Tibial nerve (tissue), 4 donors: ENCODE results near the gene AP3B1.

Experiments
- CTCF ChIP-seq, 5 experiments: fragments of 200-600 bp in 3 of 5; fragments of 450-650 bp in 2 of 5; sonication (generic) in 3 of 5; IDR thresholded peaks; one replicate each; pipeline ENCODE4 v1.5.1; 2016 to 2019; ENCODE audit warnings: antibody characterized with exemption in 5 of 5, mild to moderate bottlenecking in 3 of 5, moderate library complexity in 2 of 5
- EP300 ChIP-seq, 2 donors: sonication (generic); formaldehyde crosslinking; IDR thresholded peaks; one replicate each; pipeline ENCODE4 v1.6.1; 2017; ENCODE audit warnings: antibody characterized with exemption in 2 of 2, mild to moderate bottlenecking in 1 of 2
- POLR2A ChIP-seq, 2 donors: fragments of 450-650 bp; IDR thresholded peaks; one replicate each; pipeline ENCODE4 v1.6.1; 2017; ENCODE audit warnings: antibody characterized with exemption in 2 of 2, mild to moderate bottlenecking in 2 of 2, moderate library complexity in 2 of 2

GRCh38 chr5:77987988-77988387 is 306.5 kb downstream of the AP3B1 start:
- TF ChIP-seq CTCF (IDR thresholded peaks at IDR 0.05) (no peak), POLR2A (IDR thresholded peaks at IDR 0.05) (no peak), EP300 (IDR thresholded peaks at IDR 0.05) (no peak)
